H1 (cell line): Measurements from ENCODE around the gene EIF4EBP3. TPM values are rescaled to one million over a fixed set of nuclear protein-coding genes. Genes with fewer than 3 reads are reported as not detected.
A peak's percentile ranks its signal among the peaks of the same experiment; 100 is the strongest.

Experiments
- CTCF ChIA-PET: fragments of 300-600 bp; sonication (Branson Sonifier 250); formaldehyde crosslinking; loops from one replicate; lab custom pipeline; 2021; ENCODE audit not compliant: partially characterized antibody; lab: Charles Lee
- POLR2A ChIA-PET: fragments of 300-600 bp; sonication (Branson Sonifier 250); formaldehyde crosslinking; loops from one replicate; lab custom pipeline; 2021; ENCODE audit warnings: inconsistent platforms; ENCODE audit not compliant: partially characterized antibody; lab: Charles Lee
- DNase-seq, 2 experiments: peaks; one replicate each; pipeline versions ENCODE4 v3.0.0 to v3.0.0-alpha.2; 2010 to 2022; ENCODE audit warnings: low spot score in 2 of 2, low read depth in 1 of 2, mixed read lengths in 1 of 2
- FAIRE-seq: peaks from 2 replicates; lab custom pipeline; 2011; peaks lifted over from hg19 to GRCh38; lab: Jason Lieb, UNC
- H2AFZ ChIP-seq: 2 replicates; pipeline ENCODE4 v1.8.1; 2012; ENCODE audit warnings: low read length, inconsistent platforms
- H2AK5ac ChIP-seq: 2 replicates; pipeline ENCODE4 v1.6.1; 2013; ENCODE audit warnings: low read depth, low read length
- H2BK120ac ChIP-seq: replicated peaks from 2 replicates; pipeline ENCODE3; 2013; ENCODE audit warnings: low read depth, low read length, inconsistent platforms
- H2BK12ac ChIP-seq: 2 replicates; pipeline ENCODE4 v1.6.1; 2013; ENCODE audit warnings: low read depth, low read length
- H2BK15ac ChIP-seq: 2 replicates; pipeline ENCODE4 v1.6.1; 2013; ENCODE audit warnings: low read length
- H2BK20ac ChIP-seq: 2 replicates; pipeline ENCODE4 v1.6.1; 2013; ENCODE audit warnings: low read length
- H2BK5ac ChIP-seq: 2 replicates; pipeline ENCODE4 v1.6.1; 2013; ENCODE audit warnings: low read depth, low read length
- H3K14ac ChIP-seq: 2 replicates; pipeline ENCODE4 v1.6.1; 2013; ENCODE audit warnings: inconsistent platforms; ENCODE audit not compliant: insufficient read length
- H3K18ac ChIP-seq: 2 replicates; pipeline ENCODE4 v1.6.1; 2013; ENCODE audit warnings: low read length; ENCODE audit errors: extremely low read depth
- H3K23ac ChIP-seq: 2 replicates; pipeline ENCODE4 v1.6.1; 2013; ENCODE audit warnings: inconsistent platforms; ENCODE audit not compliant: insufficient read length
- H3K23me2 ChIP-seq: 2 replicates; pipeline ENCODE4 v1.6.1; 2013; ENCODE audit warnings: low read depth, low read length
- H3K27ac ChIP-seq: 2 replicates; pipeline ENCODE4 v1.6.1; 2011; ENCODE audit warnings: low read depth, low read length, inconsistent platforms
- H3K27me3 ChIP-seq, 4 experiments: replicated peaks in 1 of 4; 1 replicate in 1 of 4; 2 replicates in 3 of 4; pipeline versions ENCODE4 v1.6.1 to v1.8.1; 2011 to 2013; ENCODE audit warnings: low read length in 3 of 4, mild to moderate bottlenecking in 3 of 4, inconsistent platforms in 2 of 4, mixed read lengths in 2 of 4, moderate library complexity in 1 of 4; ENCODE audit not compliant: control insufficient read depth in 3 of 4, insufficient read depth in 3 of 4; ENCODE audit errors: extremely low read depth in 1 of 4
- H3K36me3 ChIP-seq, 4 experiments: 2 replicates each; pipeline versions ENCODE4 v1.6.1 to v1.8.1; 2011 to 2013; ENCODE audit warnings: mild to moderate bottlenecking in 4 of 4, low read length in 3 of 4, moderate library complexity in 2 of 4, control low read depth in 1 of 4, inconsistent platforms in 1 of 4; ENCODE audit not compliant: insufficient read depth in 4 of 4, control insufficient read depth in 2 of 4
- H3K4ac ChIP-seq: replicated peaks from 2 replicates; pipeline ENCODE3; 2013; ENCODE audit warnings: low read length, low read depth, mixed read lengths, inconsistent platforms; ENCODE audit not compliant: insufficient read length
- H3K4me1 ChIP-seq, 4 experiments: replicated peaks in 1 of 4; 1 replicate in 1 of 4; 2 replicates in 3 of 4; pipeline versions ENCODE4 v1.6.1 to v1.8.1; 2011 to 2013; ENCODE audit warnings: low read length in 3 of 4, inconsistent platforms in 2 of 4, mixed read lengths in 1 of 4; ENCODE audit not compliant: insufficient read depth in 4 of 4, control insufficient read depth in 3 of 4
- H3K4me2 ChIP-seq, 2 experiments: 2 replicates each; pipeline versions ENCODE4 v1.6.1 to v1.8.1; 2011 to 2013; ENCODE audit warnings: low read depth in 2 of 2, low read length in 2 of 2, control low read depth in 1 of 2, inconsistent platforms in 1 of 2, mild to moderate bottlenecking in 1 of 2; ENCODE audit not compliant: insufficient read depth in 1 of 2
- H3K4me3 ChIP-seq, 4 experiments: fragments of 200-600, 300-600 bp in 1 of 4; sonication (generic), shearing (Covaris generic), sonication (Bioruptor Twin) in 1 of 4; 2 replicates each; pipeline versions ENCODE4 v1.5.1 to v1.8.1; 2011 to 2016; ENCODE audit warnings: low read length in 4 of 4, low read depth in 3 of 4, control low read depth in 2 of 4, inconsistent platforms in 2 of 4, mild to moderate bottlenecking in 2 of 4, mixed read lengths in 1 of 4, moderate library complexity in 1 of 4; ENCODE audit not compliant: insufficient read depth in 2 of 4; ENCODE audit errors: extremely low read depth in 1 of 4
- H3K56ac ChIP-seq: replicated peaks from 2 replicates; pipeline ENCODE3; 2013; ENCODE audit warnings: low read depth, mild to moderate bottlenecking, mixed read lengths, low read length, inconsistent platforms; ENCODE audit not compliant: insufficient read length
- H3K79me1 ChIP-seq: 2 replicates; pipeline ENCODE4 v1.6.1; 2013; ENCODE audit warnings: low read depth, low read length, control low read depth
- H3K79me2 ChIP-seq, 2 experiments: 2 replicates each; pipeline versions ENCODE4 v1.6.1 to v1.8.1; 2012 to 2013; ENCODE audit warnings: low read length in 2 of 2, mild to moderate bottlenecking in 2 of 2, inconsistent platforms in 1 of 2; ENCODE audit not compliant: insufficient read depth in 2 of 2, control insufficient read depth in 1 of 2
- H3K9ac ChIP-seq, 4 experiments: replicated peaks in 1 of 4; 1 replicate in 1 of 4; 2 replicates in 3 of 4; pipeline versions ENCODE4 v1.6.1 to v1.8.1; 2011 to 2013; ENCODE audit warnings: low read depth in 3 of 4, low read length in 3 of 4, control low read depth in 2 of 4, mild to moderate bottlenecking in 2 of 4, moderate library complexity in 2 of 4, inconsistent platforms in 1 of 4; ENCODE audit errors: extremely low read depth in 1 of 4
- H3K9me3 ChIP-seq, 2 experiments: 2 replicates each; pipeline versions ENCODE4 v1.6.1 to v1.8.1; 2012 to 2013; ENCODE audit warnings: mild to moderate bottlenecking in 2 of 2, moderate library complexity in 2 of 2, control low read depth in 1 of 2, inconsistent platforms in 1 of 2, low read depth in 1 of 2, low read length in 1 of 2, mixed read lengths in 1 of 2; ENCODE audit not compliant: insufficient read depth in 2 of 2
- H4K20me1 ChIP-seq, 2 experiments: replicated peaks in 1 of 2; 2 replicates each; pipeline versions ENCODE3 to v1.8.1; 2011 to 2013; ENCODE audit warnings: inconsistent platforms in 2 of 2, low read length in 2 of 2, mild to moderate bottlenecking in 1 of 2; ENCODE audit not compliant: insufficient read depth in 2 of 2, control insufficient read depth in 1 of 2
- H4K5ac ChIP-seq: 2 replicates; pipeline ENCODE4 v1.6.1; 2013; ENCODE audit warnings: low read length, low read depth, mixed read lengths, inconsistent platforms; ENCODE audit not compliant: insufficient read length
- H4K8ac ChIP-seq: 2 replicates; pipeline ENCODE4 v1.8.0; 2013; ENCODE audit warnings: mild to moderate bottlenecking, moderate library complexity, low read length, inconsistent platforms; ENCODE audit not compliant: insufficient read depth; ENCODE audit errors: extremely low read depth
- H4K91ac ChIP-seq: replicated peaks from 2 replicates; pipeline ENCODE3; 2013; ENCODE audit warnings: low read length, mixed read lengths, inconsistent platforms; ENCODE audit not compliant: insufficient read length
- CEBPB ChIP-seq: IDR thresholded peaks from 2 replicates; pipeline ENCODE4 v1.6.1; 2012; ENCODE audit warnings: low read depth, low read length
- CHD1 ChIP-seq: IDR thresholded peaks from 2 replicates; pipeline ENCODE4 v1.6.1; 2012; ENCODE audit warnings: low read depth, low read length, improper control_type of control experiment
- CHD2 ChIP-seq: IDR thresholded peaks from 2 replicates; pipeline ENCODE4 v1.6.1; 2012; ENCODE audit warnings: low read length, improper control_type of control experiment
- GABPA ChIP-seq: IDR thresholded peaks from 2 replicates; pipeline ENCODE4 v1.6.1; 2011; ENCODE audit warnings: mild to moderate bottlenecking, low read length, moderate library complexity, borderline replicate concordance; ENCODE audit not compliant: insufficient read depth
- GTF2F1 ChIP-seq: IDR thresholded peaks from 2 replicates; pipeline ENCODE4 v1.6.1; 2012; ENCODE audit warnings: low read depth, low read length, improper control_type of control experiment, borderline replicate concordance
- HDAC6 ChIP-seq: IDR thresholded peaks from one replicate; pipeline ENCODE4 v1.7.1; 2012; ENCODE audit warnings: low read depth, mild to moderate bottlenecking, inconsistent platforms, low read length, moderate library complexity
- KDM1A ChIP-seq: fragments of 200-600, 300-600 bp; sonication (generic); IDR thresholded peaks from 2 replicates; pipeline ENCODE4 v1.7.1; 2016; ENCODE audit warnings: mild to moderate bottlenecking, low read length, borderline replicate concordance
- KDM4A ChIP-seq: IDR thresholded peaks from one replicate; pipeline ENCODE4 v1.7.1; 2012; ENCODE audit warnings: low read depth, mild to moderate bottlenecking, moderate library complexity, low read length, inconsistent platforms; ENCODE audit not compliant: severe bottlenecking
- KDM5A ChIP-seq: fragments of 200-600 bp; IDR thresholded peaks from 2 replicates; pipeline ENCODE4 v1.7.1; 2012; ENCODE audit warnings: mild to moderate bottlenecking, low read length, inconsistent platforms, mixed read lengths
- MAFK ChIP-seq: IDR thresholded peaks from 2 replicates; pipeline ENCODE4 v1.6.1; 2012; ENCODE audit warnings: low read depth, mild to moderate bottlenecking, improper control_type of control experiment, low read length
- NANOG ChIP-seq: IDR thresholded peaks from 2 replicates; pipeline ENCODE4 v1.6.1; 2011; ENCODE audit warnings: low read length, low read depth, mild to moderate bottlenecking, inconsistent platforms; ENCODE audit not compliant: insufficient read depth, poor library complexity, severe bottlenecking
- RBBP5 ChIP-seq: IDR thresholded peaks from 2 replicates; pipeline ENCODE4 v1.7.1; 2012; ENCODE audit warnings: low read depth, mild to moderate bottlenecking, inconsistent platforms, low read length, moderate library complexity, borderline replicate concordance
- RFX5 ChIP-seq: IDR thresholded peaks from 2 replicates; pipeline ENCODE4 v1.6.1; 2011; ENCODE audit warnings: low read depth, low read length, improper control_type of control experiment, borderline replicate concordance
- SUZ12 ChIP-seq: fragments of 200-600 bp; sonication (generic); IDR thresholded peaks from 2 replicates; pipeline ENCODE4 v1.6.1; 2012; ENCODE audit warnings: mild to moderate bottlenecking, inconsistent platforms, low read length, moderate library complexity, mixed read lengths
- TCF12 ChIP-seq: IDR thresholded peaks from 2 replicates; pipeline ENCODE4 v1.6.1; 2011; ENCODE audit warnings: low read depth, mild to moderate bottlenecking, low read length
- WGBS, 2 experiments: shearing (Covaris generic) in 1 of 2; methylation state at CpG; one replicate each; pipeline versions ENCODE4 v1.1.6 to v1.1.7; 2013 to 2015; ENCODE audit warnings: low lambda C conversion rate in 2 of 2, mixed read lengths in 2 of 2, inconsistent platforms in 1 of 2, low coverage in 1 of 2, missing lambda C conversion rate in 1 of 2; ENCODE audit not compliant: insufficient replicate concordance in 2 of 2, insufficient coverage in 1 of 2, insufficient read length in 1 of 2; ENCODE audit errors: extremely low coverage in 1 of 2, missing lambda C conversion rate in 1 of 2; 5-methylcytosine and 5-hydroxymethylcytosine counted together
- polyA plus RNA-seq, 7 experiments: library from polyadenylated mRNA; depleted of rRNA in 3 of 7; stranded (reverse) in 5 of 7; unstranded in 2 of 7; fragments of >200 nt in 5 of 7; fragments of 200-250 nt in 2 of 7; gene quantifications; 1 replicate in 5 of 7; 2 replicates in 1 of 7; 4 replicates in 1 of 7; pipeline versions ENCODE4 v1.2.1 to v1.2.3, GENCODE V29; 2011 to 2013; ENCODE audit warnings: missing spikeins in 2 of 7, mixed read lengths in 2 of 7
- total RNA-seq: library from RNA; stranded (reverse); fragmentation: NEBNext Ultra II Directional; extraction: Animal tissue kit (Norgen Biotek cat#: 25700); gene quantifications from 2 replicates; pipeline ENCODE4 v1.2.1, GENCODE V29; 2021

Gene EIF4EBP3
- total and polyA plus RNA-seq, 2 of the 8 experiments (the other 6 are each of a cell fraction or from before 2014, with no cell fraction given): 11.1 to 11.7 TPM

DNA sequence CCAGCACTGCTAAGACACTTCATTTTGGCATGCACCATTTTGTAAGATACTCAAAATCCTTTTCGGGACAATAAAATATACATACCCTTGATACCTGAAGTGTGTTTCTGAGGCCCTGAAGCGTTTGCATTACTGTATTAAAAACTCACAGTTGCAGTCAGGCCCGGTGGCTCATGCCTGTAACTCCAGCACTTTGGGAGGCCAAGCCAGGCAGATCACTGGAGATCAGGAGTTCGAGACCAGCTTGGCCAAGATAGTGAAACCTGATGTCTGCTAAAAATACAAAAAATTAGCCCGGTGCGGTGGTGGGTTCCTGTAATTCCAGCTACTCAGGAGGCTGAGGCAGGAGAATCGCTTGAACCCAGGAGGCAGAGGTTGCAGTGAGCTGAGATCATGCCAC lies 2.5 kb upstream of the EIF4EBP3 start:
- no peaks in the 10 kb centered on the region for H3K9me3 ChIP-seq
- no peak overlapping the region for H3K14ac ChIP-seq
- no peak overlapping the region for H3K4me2 ChIP-seq
- peaks cover 0 to 18% (median 6%) of the 10 kb centered on the region in 4 experiments; a peak in 4 of 7 replicates for H3K4me1 ChIP-seq
- H2BK20ac ChIP-seq: no peak overlapping the region
- H3K4me3 ChIP-seq: no peak overlapping the region
- H3K56ac ChIP-seq: no peak overlapping the region
- CTCF ChIA-PET: interaction anchor here (1.3 kb wide), 1 partner anchor 94 kb away, joined by 3 read pairs; no protein-coding TSS in a partner anchor
- no peak overlapping the region for H4K5ac ChIP-seq
- no peaks in the 10 kb centered on the region for H3K27me3 ChIP-seq
- H2BK15ac ChIP-seq: no peak overlapping the region
- H3K36me3 ChIP-seq: peaks cover 14 to 41% (median 29%) of the 10 kb centered on the region in 4 experiments
- no peak overlapping the region for H2AK5ac ChIP-seq
- no peak overlapping the region for H3K4ac ChIP-seq
- H3K23me2 ChIP-seq: peaks cover 6% of the 10 kb centered on the region
- no peak overlapping the region for H2BK120ac ChIP-seq
- no peak overlapping the region for H3K23ac ChIP-seq
- WGBS, 2 experiments: 93% methylated on average over 7 of the region's 7 CpGs; no CpG with 5 or more reads in 1 of the 2 experiments
- H4K20me1 ChIP-seq: no peaks in the 10 kb centered on the region
- no peak overlapping the region for H3K27ac ChIP-seq
- H4K8ac ChIP-seq: no peak overlapping the region
- no peak overlapping the region for H2BK12ac ChIP-seq
- no peak overlapping the region for H2AFZ ChIP-seq
- POLR2A ChIA-PET: interaction anchor here (0.8 to 14.4 kb wide), 4 partner anchors 14 to 144 kb away, joined by 3 to 191 read pairs (median 52); partner anchors contain the start of genes APBB3, IK, NDUFA2 and SLC35A4
- H3K9ac ChIP-seq: no peak overlapping the region
- no peak overlapping the region for H3K18ac ChIP-seq
- DNase-seq (peak in 1 of 2 experiments; percentile 14), FAIRE-seq (no peak)
- H3K79me1 ChIP-seq: no peaks in the 10 kb centered on the region
- no peaks in the 10 kb centered on the region for H3K79me2 ChIP-seq
- no peak overlapping the region for H4K91ac ChIP-seq
- no peak overlapping the region for H2BK5ac ChIP-seq
- TF ChIP-seq TCF12 (no peak), CEBPB (no peak), SUZ12 (no peak), GABPA (no peak), CHD2 (no peak), RBBP5 (no peak), HDAC6 (no peak), CHD1 (no peak), KDM1A (no peak), RFX5 (no peak), GTF2F1 (no peak), MAFK (no peak), KDM5A (no peak), NANOG (no peak), KDM4A (no peak)
